Transverse colon (tissue), 4 donors: ENCODE results near the gene ARSI. TPM values are rescaled to one million over a fixed set of nuclear protein-coding genes. Genes with fewer than 3 reads are reported as not detected.
A peak's percentile ranks its signal among the peaks of the same experiment; 100 is the strongest.

Experiments
- DNase-seq: peaks from one replicate; pipeline ENCODE4 v3.0.0-alpha.2; 2019
- H3K27ac ChIP-seq, 4 donors: fragments of 200-600 bp; sonication (generic); 2 replicates each; pipeline ENCODE4 v1.5.1; 2016 to 2018; ENCODE audit warnings: inconsistent platforms in 4 of 4
- H3K27me3 ChIP-seq: fragments of 200-600 bp; sonication (generic); 2 replicates; pipeline ENCODE4 v1.5.1; 2017; ENCODE audit warnings: inconsistent platforms
- H3K36me3 ChIP-seq, 4 donors: fragments of 200-600 bp; sonication (generic); 2 replicates each; pipeline ENCODE4 v1.5.1; 2017 to 2019; ENCODE audit warnings: inconsistent platforms in 4 of 4
- H3K4me1 ChIP-seq, 4 donors: fragments of 200-600 bp; sonication (generic); 2 replicates each; pipeline ENCODE4 v1.5.1; 2017 to 2020; ENCODE audit warnings: inconsistent platforms in 4 of 4
- H3K4me3 ChIP-seq, 4 donors: fragments of 200-600 bp; sonication (generic); 1 replicate in 1 of 4; 2 replicates in 3 of 4; pipeline versions ENCODE4 v1.5.1 to v1.6.1; 2017 to 2019; ENCODE audit warnings: inconsistent platforms in 4 of 4
- H3K9me3 ChIP-seq, 2 donors: fragments of 200-600 bp; sonication (generic); 2 replicates each; pipeline ENCODE4 v1.5.1; 2017 to 2019; ENCODE audit warnings: inconsistent platforms in 2 of 2
- EP300 ChIP-seq: sonication (generic); formaldehyde crosslinking; IDR thresholded peaks from one replicate; pipeline ENCODE4 v1.6.1; 2017; ENCODE audit warnings: antibody characterized with exemption, low read depth
- POLR2A ChIP-seq: fragments of 450-650 bp; IDR thresholded peaks from one replicate; pipeline ENCODE4 v1.6.1; 2016; ENCODE audit warnings: antibody characterized with exemption, mild to moderate bottlenecking, moderate library complexity
- POLR2AphosphoS5 ChIP-seq, 3 donors: sonication (generic); formaldehyde crosslinking; IDR thresholded peaks; one replicate each; pipeline ENCODE4 v1.6.1; 2016; ENCODE audit warnings: antibody characterized with exemption in 3 of 3
- WGBS, 2 donors: methylation state at CpG; one replicate each; pipeline ENCODE4 v1.1.5; 2018; ENCODE audit warnings: low coverage in 1 of 2; 5-methylcytosine and 5-hydroxymethylcytosine counted together
- in situ Hi-C, 4 donors: fragments of 200-750 bp; cut with MboI; loops; one replicate each; pipeline versions ENCODE4 v1.15.0 to v1.15.1; 2017; ENCODE audit warnings: low sequenced_read_pairs in 3 of 4, low pct_ligation_motif_present in 1 of 4, low pct_unique_long_range_greater_than_20kb in 1 of 4
- intact Hi-C: fragments of 100-400 bp; cut with DNase I; formaldehyde crosslinking; loops from one replicate; pipeline ENCODE4 v1.15.1; 2023; ENCODE audit warnings: low total_unique reads
- total RNA-seq, 4 donors: library from RNA; depleted of rRNA; stranded (reverse); fragments of >200 nt; gene quantifications; one replicate each; pipeline ENCODE4 v1.1.0, GENCODE V29; 2016
- TF ChIP-seq, protein P1 (sequence below), 5 experiments: fragments of 200-600 bp in 3 of 5; fragments of 450-650 bp in 2 of 5; sonication (generic) in 3 of 5; IDR thresholded peaks; 1 replicate in 2 of 5; 2 replicates in 3 of 5; pipeline ENCODE4 v1.5.1; 2016 to 2017; ENCODE audit warnings: antibody characterized with exemption in 5 of 5, inconsistent platforms in 3 of 5, mild to moderate bottlenecking in 2 of 5, moderate library complexity in 1 of 5

Gene ARSI
- total RNA-seq, 4 donors from 2014 or later = 0.48 to 1.6 TPM; not detected in 2

DNA sequence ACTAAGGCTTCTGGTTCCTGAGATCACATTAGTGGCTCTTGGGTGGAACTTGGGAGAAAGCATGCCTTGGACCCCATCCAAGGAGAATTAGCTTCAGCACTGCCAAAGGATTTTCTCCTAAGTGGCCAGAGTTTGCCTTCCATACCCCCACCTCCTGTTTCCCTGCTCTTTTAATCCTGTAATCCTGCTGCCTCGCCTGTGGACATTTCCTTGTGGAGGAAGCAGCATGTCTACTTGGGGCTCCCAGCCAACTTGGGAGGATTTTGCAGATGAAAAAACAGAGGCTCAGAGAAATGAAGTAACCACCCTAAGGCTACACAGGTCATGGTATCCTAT is 1.6 kb downstream of the ARSI start:
- peak overlapping the region in 3 of 4 donors; percentile 4 to 58 (median 6) for H3K27ac ChIP-seq
- no peak overlapping the region for H3K4me3 ChIP-seq
- TF ChIP-seq POLR2A = no peak
- TF ChIP-seq, protein P1, sequence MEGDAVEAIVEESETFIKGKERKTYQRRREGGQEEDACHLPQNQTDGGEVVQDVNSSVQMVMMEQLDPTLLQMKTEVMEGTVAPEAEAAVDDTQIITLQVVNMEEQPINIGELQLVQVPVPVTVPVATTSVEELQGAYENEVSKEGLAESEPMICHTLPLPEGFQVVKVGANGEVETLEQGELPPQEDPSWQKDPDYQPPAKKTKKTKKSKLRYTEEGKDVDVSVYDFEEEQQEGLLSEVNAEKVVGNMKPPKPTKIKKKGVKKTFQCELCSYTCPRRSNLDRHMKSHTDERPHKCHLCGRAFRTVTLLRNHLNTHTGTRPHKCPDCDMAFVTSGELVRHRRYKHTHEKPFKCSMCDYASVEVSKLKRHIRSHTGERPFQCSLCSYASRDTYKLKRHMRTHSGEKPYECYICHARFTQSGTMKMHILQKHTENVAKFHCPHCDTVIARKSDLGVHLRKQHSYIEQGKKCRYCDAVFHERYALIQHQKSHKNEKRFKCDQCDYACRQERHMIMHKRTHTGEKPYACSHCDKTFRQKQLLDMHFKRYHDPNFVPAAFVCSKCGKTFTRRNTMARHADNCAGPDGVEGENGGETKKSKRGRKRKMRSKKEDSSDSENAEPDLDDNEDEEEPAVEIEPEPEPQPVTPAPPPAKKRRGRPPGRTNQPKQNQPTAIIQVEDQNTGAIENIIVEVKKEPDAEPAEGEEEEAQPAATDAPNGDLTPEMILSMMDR (IDR thresholded peaks at IDR 0.05) = no peak
- no peak for TF ChIP-seq POLR2AphosphoS5 (IDR thresholded peaks at IDR 0.05)
- no peak for TF ChIP-seq EP300
- no peak for DNase-seq
- in situ Hi-C loops = no loop called here
- H3K9me3 ChIP-seq = no peaks in the 10 kb centered on the region
- H3K36me3 ChIP-seq = no peaks in the 10 kb centered on the region
- WGBS, 2 donors = 14 to 50% methylated on average over 1 of the region's 1 CpG
- intact Hi-C loops = no loop called here
- peaks cover 37% of the 10 kb centered on the region for H3K27me3 ChIP-seq
- H3K4me1 ChIP-seq = peaks cover 0 to 32% (median 8%) of the 10 kb centered on the region in 4 donors

GRCh38 chr5:150300496-150301169 is 2.1 kb downstream of the ARSI start:
- no peak for TF ChIP-seq POLR2A
- no peak for TF ChIP-seq EP300
- TF ChIP-seq POLR2AphosphoS5 (IDR thresholded peaks at IDR 0.05) = no peak
- TF ChIP-seq, protein P1 (IDR thresholded peaks at IDR 0.05) = no peak
- Histone ChIP-seq H3K36me3 (no peaks in the 10 kb centered on the region), H3K27me3 (peaks cover 37% of the 10 kb centered on the region), H3K4me1 (peaks cover 0 to 32% (median 8%) of the 10 kb centered on the region in 4 donors), H3K4me3 (no peak overlapping the region), H3K27ac (peak overlapping the region in 3 of 4 donors; percentile 34 to 58 (median 56)), H3K9me3 (no peaks in the 10 kb centered on the region)
- in situ Hi-C loops (no loop called here), intact Hi-C loops (no loop called here)
- 71% methylated on average over 13 of the region's 13 CpGs; no CpG with 5 or more reads in 1 of the 2 donors for WGBS, 2 donors
- DNase-seq = no peak

GRCh38 chr5:150299571-150300327 is 3.0 kb downstream of the ARSI start:
- no peak for TF ChIP-seq POLR2A
- TF ChIP-seq EP300 = no peak
- TF ChIP-seq, protein P1 (IDR thresholded peaks at IDR 0.05) = no peak
- no peak for TF ChIP-seq POLR2AphosphoS5 (IDR thresholded peaks at IDR 0.05)
- Histone ChIP-seq H3K27me3 (peaks cover 37% of the 10 kb centered on the region), H3K4me1 (peaks cover 0 to 39% (median 8%) of the 10 kb centered on the region in 4 donors), H3K4me3 (no peak overlapping the region), H3K27ac (peak overlapping the region; percentile 47 to 60 (median 57)), H3K9me3 (no peaks in the 10 kb centered on the region), H3K36me3 (no peaks in the 10 kb centered on the region)
- in situ Hi-C loops = no loop called here
- intact Hi-C loops = no loop called here
- DNase-seq = no peak
- WGBS, 2 donors = 64 to 72% methylated on average over 5 to 6 of the region's 6 CpGs

DNA sequence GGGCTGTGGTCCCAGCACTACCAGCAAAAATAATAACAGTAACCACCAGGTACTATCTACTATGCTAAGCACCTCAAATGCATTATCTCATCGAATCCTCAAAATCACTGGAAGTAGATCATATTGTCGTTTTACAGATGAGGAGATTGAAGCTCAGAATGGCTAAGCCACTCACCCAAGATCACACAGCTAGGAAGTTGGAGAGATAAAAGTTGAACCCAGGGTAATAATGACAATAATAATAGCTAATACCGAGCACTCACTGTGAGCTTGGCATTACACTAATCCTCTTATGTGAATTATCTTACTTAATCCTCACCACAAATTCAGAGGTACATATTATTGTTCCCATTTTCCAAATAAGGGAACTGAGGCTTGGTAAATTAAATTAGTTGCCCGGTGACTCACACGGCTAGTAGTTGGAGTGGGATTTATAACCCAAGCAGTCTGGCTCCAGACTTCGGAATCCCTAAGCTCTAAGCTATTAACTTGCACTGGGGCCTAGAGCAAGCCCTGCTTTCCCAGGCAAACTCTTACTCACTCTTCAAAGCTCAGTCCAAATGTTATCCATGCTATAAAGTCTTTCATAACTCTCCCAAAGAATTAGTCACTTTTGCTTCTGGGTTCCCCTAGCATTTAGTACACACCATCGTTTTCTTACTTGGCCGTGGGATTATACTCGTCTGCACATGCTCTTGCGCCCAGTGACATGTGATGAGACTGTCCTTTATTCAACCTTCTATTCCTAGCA is 3.8 kb downstream of the ARSI start:
- peak overlapping the region; percentile 47 to 60 (median 57) for H3K27ac ChIP-seq
- TF ChIP-seq, protein P1 (IDR thresholded peaks at IDR 0.05) = no peak
- TF ChIP-seq EP300 = no peak
- no peak for TF ChIP-seq POLR2A
- TF ChIP-seq POLR2AphosphoS5 (IDR thresholded peaks at IDR 0.05) = no peak
- H3K4me3 ChIP-seq = no peak overlapping the region
- no peaks in the 10 kb centered on the region for H3K9me3 ChIP-seq
- in situ Hi-C loops (no loop called here), intact Hi-C loops (no loop called here)
- WGBS, 2 donors = 61 to 65% methylated on average over 9 to 10 of the region's 10 CpGs
- peaks cover 0 to 34% (median 8%) of the 10 kb centered on the region in 4 donors for H3K4me1 ChIP-seq
- no peaks in the 10 kb centered on the region for H3K36me3 ChIP-seq
- no peak for DNase-seq
- peaks cover 33% of the 10 kb centered on the region for H3K27me3 ChIP-seq
